ENCODE data around the gene TNFSF13.

GRCh38 chr17:7509937-7510336, 48.6 kb upstream of the TNFSF13 start:
- TF ChIP-seq CTCF (IDR thresholded peaks at IDR 0.05; ENCODE audit: borderline replicate concordance, extremely low read depth, low read length, poor library complexity, severe bottlenecking) (no peak), EZH2 (IDR thresholded peaks at IDR 0.05; ENCODE audit: borderline replicate concordance, low read depth, low read length, severe bottlenecking) (no peak)
